Neural cell (in vitro differentiated cells): ENCODE results near the gene EXTL1.

Experiments used
- EP300 ChIP-seq: fragments of 450-650 bp; conservative IDR thresholded peaks from 2 replicates; pipeline ENCODE4 v1.6.1; 2014; ENCODE audit warnings: antibody characterized with exemption, mild to moderate bottlenecking, moderate library complexity; ENCODE audit not compliant: poor library complexity, severe bottlenecking
- EZH2 ChIP-seq: fragments of 200-600, 300-800 bp; shearing (Covaris generic), sonication (generic); IDR thresholded peaks from 2 replicates; pipeline ENCODE4 v1.6.1; 2014; ENCODE audit warnings: antibody characterized with exemption, low read length, borderline replicate concordance, mild to moderate bottlenecking; ENCODE audit not compliant: insufficient read depth, poor library complexity, severe bottlenecking
- MXI1 ChIP-seq: fragments of 450-650 bp; conservative IDR thresholded peaks from 2 replicates; pipeline ENCODE4 v1.6.1; 2014; ENCODE audit warnings: antibody characterized with exemption, mild to moderate bottlenecking; ENCODE audit not compliant: poor library complexity, severe bottlenecking
- POLR2AphosphoS5 ChIP-seq: IDR thresholded peaks from 2 replicates; pipeline ENCODE4 v1.6.1; 2012
- RAD21 ChIP-seq: fragments of 450-650 bp; conservative IDR thresholded peaks from 2 replicates; pipeline ENCODE4 v1.6.1; 2014; ENCODE audit warnings: antibody characterized with exemption, mild to moderate bottlenecking, moderate library complexity
- TAF1 ChIP-seq: IDR thresholded peaks from 2 replicates; pipeline ENCODE4 v1.6.1; 2012; ENCODE audit warnings: low read depth
- TF ChIP-seq, protein P1 (sequence below): fragments of 450-650 bp; IDR thresholded peaks from 2 replicates; pipeline ENCODE4 v1.5.1; 2014; ENCODE audit warnings: antibody characterized with exemption, mild to moderate bottlenecking, moderate library complexity; ENCODE audit not compliant: poor library complexity, severe bottlenecking
- TF ChIP-seq, protein P2 (sequence below): IDR thresholded peaks from 2 replicates; pipeline ENCODE4 v1.6.1; 2012; ENCODE audit warnings: borderline replicate concordance

DNA sequence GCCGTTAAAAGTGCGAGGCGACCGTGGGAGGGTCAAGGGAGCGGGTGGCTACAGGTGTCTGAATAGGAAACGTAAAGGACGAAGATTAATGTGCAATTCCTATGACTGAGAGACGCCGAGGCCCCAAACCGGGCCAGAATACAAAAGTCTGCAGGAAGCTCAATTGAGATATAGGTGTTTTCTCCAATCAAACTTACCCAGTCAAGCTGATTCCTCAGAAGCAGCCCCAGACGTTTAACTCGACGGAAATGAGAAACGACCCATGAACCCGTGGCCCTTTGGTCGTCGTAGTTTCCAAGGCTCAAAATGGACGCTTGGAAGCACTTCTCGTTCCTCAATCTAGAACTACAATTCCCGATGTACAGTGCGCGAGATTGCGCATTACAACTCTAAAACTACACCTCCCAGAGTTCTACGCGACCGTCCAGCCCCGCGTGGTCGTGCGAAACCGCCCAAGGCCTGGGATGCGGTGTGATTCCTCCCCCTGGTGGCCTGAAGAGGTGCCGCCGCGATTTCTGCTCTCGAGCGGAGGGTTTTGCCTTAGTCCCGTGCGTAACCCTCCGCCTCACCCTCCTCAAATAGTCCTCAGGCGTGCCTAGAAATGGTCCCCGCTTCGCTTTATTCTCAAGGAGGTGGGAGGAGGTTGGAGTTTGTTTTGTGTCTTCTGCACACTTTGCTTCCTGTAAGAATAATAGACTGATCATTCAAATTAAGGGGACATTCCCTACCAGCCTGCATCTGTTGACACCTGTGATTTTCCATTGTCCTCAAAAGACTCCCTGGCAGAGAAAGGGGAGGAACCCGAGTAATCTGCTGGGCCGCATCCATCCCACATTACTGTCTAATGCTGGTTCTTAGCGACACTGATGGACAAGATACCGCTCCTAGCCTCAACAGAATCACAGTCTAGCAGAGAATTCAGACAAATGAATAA is 23.5 kb upstream of the EXTL1 start, which contains the start of gene PAFAH2:
- TF ChIP-seq, protein P1, sequence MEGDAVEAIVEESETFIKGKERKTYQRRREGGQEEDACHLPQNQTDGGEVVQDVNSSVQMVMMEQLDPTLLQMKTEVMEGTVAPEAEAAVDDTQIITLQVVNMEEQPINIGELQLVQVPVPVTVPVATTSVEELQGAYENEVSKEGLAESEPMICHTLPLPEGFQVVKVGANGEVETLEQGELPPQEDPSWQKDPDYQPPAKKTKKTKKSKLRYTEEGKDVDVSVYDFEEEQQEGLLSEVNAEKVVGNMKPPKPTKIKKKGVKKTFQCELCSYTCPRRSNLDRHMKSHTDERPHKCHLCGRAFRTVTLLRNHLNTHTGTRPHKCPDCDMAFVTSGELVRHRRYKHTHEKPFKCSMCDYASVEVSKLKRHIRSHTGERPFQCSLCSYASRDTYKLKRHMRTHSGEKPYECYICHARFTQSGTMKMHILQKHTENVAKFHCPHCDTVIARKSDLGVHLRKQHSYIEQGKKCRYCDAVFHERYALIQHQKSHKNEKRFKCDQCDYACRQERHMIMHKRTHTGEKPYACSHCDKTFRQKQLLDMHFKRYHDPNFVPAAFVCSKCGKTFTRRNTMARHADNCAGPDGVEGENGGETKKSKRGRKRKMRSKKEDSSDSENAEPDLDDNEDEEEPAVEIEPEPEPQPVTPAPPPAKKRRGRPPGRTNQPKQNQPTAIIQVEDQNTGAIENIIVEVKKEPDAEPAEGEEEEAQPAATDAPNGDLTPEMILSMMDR, result peak; percentile 100
- peak; percentile 89 for TF ChIP-seq POLR2AphosphoS5
- TF ChIP-seq EZH2, result no peak
- TF ChIP-seq TAF1, result peak; percentile 99
- TF ChIP-seq MXI1, result peak; percentile 85
- TF ChIP-seq, protein P2, sequence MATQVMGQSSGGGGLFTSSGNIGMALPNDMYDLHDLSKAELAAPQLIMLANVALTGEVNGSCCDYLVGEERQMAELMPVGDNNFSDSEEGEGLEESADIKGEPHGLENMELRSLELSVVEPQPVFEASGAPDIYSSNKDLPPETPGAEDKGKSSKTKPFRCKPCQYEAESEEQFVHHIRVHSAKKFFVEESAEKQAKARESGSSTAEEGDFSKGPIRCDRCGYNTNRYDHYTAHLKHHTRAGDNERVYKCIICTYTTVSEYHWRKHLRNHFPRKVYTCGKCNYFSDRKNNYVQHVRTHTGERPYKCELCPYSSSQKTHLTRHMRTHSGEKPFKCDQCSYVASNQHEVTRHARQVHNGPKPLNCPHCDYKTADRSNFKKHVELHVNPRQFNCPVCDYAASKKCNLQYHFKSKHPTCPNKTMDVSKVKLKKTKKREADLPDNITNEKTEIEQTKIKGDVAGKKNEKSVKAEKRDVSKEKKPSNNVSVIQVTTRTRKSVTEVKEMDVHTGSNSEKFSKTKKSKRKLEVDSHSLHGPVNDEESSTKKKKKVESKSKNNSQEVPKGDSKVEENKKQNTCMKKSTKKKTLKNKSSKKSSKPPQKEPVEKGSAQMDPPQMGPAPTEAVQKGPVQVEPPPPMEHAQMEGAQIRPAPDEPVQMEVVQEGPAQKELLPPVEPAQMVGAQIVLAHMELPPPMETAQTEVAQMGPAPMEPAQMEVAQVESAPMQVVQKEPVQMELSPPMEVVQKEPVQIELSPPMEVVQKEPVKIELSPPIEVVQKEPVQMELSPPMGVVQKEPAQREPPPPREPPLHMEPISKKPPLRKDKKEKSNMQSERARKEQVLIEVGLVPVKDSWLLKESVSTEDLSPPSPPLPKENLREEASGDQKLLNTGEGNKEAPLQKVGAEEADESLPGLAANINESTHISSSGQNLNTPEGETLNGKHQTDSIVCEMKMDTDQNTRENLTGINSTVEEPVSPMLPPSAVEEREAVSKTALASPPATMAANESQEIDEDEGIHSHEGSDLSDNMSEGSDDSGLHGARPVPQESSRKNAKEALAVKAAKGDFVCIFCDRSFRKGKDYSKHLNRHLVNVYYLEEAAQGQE, result peak; percentile 86
- TF ChIP-seq EP300, result peak; percentile 79
- peak; percentile 100 for TF ChIP-seq RAD21
